NOMO-1 treated with DMSO at 0.1 percent for 48 hours (cell line): ENCODE results near the gene KNSTRN.
A peak's percentile ranks its signal among the peaks of the same experiment; 100 is the strongest.

Experiments used
- DNase-seq: peaks from one replicate; lab custom pipeline; 2025; ENCODE audit not compliant: unreplicated experiment; lab: John Stamatoyannopoulos, UW

The KNSTRN gene

DNA sequence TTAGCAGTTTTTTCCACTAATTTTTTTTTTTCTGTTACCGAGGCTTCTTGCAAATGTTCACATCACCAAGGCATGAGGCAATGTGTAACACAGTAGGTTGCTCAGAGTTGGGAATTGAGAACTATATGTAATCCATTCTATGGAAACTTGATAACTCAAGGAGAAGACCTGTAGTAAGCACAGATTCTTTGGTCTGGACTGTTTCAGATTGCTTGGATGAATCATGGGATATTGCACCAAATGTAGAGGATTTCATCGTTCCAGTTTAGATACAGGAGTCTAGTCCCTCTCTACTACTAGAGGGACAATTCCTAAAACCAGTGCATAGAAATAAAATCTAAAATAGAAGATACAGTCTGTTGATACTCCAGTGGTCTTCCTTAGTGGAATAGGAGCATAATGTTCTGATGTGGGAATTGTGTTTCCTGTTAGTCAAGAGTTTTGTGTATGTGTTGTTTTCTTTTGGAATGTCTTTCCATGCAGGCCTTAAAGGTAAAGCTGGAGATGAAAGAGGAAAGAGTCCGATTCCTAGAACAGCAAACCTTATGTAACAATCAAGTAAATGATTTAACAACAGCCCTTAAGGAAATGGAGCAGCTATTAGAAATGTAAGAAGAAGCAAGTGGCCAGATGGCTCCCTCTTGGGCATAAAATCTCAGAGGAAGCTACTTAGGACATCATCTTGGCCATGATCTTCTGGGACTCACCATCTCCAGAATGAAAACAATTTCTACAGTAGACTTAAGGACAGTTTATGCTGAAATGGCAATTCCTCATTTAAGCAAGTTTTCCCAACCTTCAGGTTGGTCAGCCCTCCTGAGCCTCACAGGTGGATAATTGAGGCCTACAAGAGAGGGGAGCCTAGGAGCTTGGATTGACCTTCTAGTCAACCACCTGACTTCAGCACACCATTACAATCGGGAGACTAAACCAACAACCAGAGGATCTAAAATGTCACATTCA, 10.7 kb downstream of the KNSTRN start:
- no peak for DNase-seq

GRCh38 chr15:40397688-40398412, 15.3 kb downstream of the KNSTRN start:
- no peak for DNase-seq

- peak; percentile 93 for DNase-seq
Observed at GRCh38 chr15:40398413-40398873, 15.9 kb downstream of the KNSTRN start.

- DNase-seq, result no peak
Observed at GRCh38 chr15:40399370-40399769, 16.8 kb downstream of the KNSTRN start.

- peak; percentile 94 for DNase-seq
Observed at GRCh38 chr15:40405501-40406381, 23.2 kb downstream of the KNSTRN start, which contains the start of gene IVD. IVD (plus strand) TSS chr15:40405795; CDS start chr15:40405828, 33 bp downstream.

DNA sequence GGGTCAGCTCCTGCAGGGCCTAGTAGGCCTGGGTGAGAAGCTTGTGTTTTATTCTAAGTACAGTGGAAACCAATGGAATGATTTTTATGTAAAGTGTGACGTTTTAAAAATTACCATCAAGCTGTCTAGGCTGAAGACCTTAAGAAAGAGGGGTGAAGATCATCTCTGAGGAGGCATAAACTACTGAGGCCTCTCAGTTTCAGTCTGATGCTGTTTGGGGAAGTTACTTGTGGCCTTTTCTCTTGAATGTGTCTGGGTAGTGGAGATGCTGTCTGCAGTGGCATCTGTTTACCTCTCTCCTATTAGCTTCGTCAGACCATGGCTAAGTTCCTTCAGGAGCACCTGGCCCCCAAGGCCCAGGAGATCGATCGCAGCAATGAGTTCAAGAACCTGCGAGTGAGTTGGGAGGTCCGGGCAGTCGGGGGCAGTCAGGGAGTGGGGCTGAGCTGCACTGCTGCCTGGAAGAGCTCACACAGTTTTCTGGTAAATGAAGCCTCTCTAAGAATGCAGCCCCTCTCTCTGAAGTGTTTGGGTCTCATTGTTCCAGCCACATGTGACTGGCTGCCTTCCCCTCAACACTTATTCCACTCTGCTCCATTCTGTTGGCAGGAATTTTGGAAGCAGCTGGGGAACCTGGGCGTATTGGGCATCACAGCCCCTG, 24.9 kb downstream of the KNSTRN start:
- DNase-seq, result peak; percentile 25

- no peak for DNase-seq
Observed at GRCh38 chr15:40409366-40409765, 26.8 kb downstream of the KNSTRN start.

- DNase-seq, result no peak
Observed at GRCh38 chr15:40410476-40410875, 28.0 kb downstream of the KNSTRN start.

DNA sequence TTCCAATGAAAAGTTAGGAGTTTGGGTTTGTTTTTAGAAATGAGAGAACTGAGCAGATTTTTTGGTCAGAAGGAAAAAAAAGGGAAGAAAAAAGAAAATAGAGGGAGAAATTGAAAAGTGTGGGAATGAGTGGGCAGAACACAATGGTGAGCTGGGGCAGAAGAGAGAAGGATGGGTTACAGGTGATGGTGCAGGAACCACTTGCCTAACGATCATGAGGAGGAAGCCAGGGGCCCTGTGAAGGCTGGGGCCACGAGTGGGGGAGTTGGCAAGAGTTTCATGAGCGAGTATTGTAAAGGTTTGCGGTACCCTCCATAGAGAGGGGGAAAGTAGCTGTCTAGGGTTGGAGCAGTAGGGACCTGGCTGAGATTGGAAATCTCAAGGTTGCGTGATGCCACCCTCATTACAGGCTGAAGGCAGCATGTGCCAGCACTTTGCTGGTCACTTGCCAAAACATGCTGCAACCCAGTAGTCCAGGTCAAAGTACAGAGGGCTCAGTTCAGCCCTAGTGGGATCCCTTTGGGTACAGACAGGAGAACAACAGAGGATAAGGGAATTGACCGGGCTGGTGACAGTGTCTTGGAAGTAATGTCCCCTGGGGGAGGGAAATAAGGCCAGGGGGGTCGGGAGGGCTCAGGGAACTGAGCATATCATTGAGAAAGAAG, 29.7 kb downstream of the KNSTRN start:
- no peak for DNase-seq

DNA sequence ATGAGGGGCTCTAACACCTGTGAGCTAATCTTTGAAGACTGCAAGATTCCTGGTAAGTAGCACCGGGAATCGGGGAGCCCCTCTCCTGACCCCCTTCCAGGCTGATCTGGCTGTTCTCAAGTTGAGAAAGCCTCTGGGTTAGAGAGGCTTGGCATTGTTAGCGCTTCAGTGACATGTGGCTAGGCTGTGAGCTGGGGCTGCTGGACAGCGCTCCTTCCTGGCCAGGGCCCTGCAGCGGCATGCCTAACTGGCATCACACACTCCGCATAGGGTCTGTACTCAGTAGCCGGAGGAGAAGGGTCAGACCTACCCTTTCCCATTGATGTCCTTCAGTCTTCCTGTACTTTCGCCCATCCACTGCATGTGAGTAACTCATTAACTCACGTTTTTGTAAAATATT, 30.5 kb downstream of the KNSTRN start:
- no peak for DNase-seq

GRCh38 chr15:40414816-40415215, 32.3 kb downstream of the KNSTRN start:
- no peak for DNase-seq

- DNase-seq, result no peak
Observed at GRCh38 chr15:40415226-40415625, 32.7 kb downstream of the KNSTRN start.

DNA sequence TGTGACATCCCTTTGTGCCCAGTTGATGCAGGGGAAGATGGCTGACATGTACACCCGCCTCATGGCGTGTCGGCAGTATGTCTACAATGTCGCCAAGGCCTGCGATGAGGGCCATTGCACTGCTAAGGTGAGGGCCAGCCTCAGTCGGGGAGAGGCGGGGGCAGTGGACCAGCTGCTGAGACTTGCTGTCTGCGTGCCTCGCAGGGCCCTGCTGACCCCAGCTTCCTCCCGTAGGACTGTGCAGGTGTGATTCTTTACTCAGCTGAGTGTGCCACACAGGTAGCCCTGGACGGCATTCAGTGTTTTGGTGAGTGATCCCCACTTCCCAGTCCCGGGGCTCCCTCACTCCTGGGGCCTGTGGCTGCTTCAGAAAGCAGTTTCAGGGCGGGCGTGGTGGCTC, 33.5 kb downstream of the KNSTRN start:
- no peak for DNase-seq

GRCh38 chr15:40418126-40418525, 35.6 kb downstream of the KNSTRN start:
- DNase-seq, result no peak

DNA sequence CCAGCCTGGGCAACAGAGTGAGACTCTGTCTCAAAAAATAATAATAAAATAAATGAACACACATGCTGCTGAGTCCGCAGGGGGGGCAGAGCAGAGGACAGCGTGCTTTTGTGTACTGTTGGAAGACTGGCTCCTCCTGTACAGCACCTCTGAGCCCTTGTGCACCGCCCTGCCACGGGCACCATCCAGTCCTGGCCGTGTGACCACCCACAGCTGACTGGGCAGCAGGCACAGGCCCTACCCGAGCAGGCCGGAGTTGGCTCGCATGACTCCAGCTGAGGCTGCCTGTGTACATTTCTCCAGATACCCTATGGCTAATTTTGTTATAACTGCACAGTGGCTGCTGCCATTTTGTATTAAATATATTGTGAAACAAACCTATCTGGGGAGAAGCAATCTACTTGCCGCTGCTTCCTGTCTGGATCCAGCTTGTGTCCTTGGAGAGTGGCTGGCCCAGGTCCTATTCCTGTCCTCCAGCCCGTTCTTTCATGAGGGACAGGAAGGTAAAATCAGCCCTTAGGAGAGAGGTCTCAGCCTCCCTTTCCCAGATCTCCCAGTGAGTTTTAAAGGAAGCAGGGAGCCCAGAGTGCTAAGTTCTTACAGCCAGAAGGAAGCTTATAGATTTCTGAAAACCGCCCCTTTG, 37.7 kb downstream of the KNSTRN start:
- DNase-seq, result no peak

DNA sequence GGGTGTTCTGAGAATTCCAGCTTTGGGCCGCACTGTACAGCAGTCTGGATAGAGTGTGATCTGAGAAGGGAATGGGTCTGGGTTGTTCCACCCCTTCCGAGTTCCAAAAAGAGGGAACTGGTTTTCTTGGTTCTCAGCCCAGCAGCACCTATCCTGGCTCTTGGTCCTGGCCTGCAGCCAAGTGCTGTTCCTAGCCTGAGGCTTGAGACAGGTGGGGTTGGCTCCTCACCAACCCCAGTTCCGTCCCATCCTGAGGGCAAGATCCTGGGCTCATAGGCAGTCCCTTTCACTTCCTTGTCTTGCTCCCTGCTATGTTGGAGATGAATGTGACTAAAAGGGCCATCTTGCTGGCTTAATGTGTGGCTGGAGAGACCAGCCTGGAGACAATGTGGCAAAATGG, 38.3 kb downstream of the KNSTRN start:
- no peak for DNase-seq

- DNase-seq, result peak; percentile 59
Observed at GRCh38 chr15:40421246-40422157, 39.0 kb downstream of the KNSTRN start.

DNA sequence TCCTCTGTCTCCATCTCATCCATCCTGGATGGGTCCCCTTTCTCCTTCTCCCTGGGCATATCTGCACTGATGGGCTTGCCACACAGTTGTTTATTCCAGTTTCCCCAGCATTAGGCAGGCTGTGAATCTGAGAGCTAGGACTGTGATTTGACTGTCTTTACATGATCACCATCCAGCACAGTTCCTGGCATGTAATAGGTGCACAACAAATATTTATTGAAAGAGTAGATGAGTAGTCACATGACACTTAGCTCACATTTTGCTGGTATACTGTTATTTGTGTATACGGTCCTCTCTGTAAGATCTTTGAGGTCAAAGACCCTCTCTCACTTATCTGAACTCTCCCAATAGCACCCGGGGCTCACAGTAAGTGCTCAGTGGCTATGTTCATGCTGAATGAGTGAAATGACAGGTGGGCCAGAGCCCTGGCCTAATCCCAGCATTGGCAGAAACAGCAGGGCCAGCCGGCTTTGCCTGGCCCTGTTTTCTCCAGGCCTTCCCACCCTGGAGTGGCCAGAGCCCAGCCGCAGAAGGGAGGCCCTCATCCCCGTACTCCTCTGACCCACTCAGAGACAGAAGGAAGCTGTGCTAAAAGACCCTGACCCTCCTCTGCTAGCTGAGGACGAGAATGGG, 42.1 kb downstream of the KNSTRN start:
- DNase-seq, result no peak
